ENCODE data around the gene MANBA.

MANBA gene

DNA sequence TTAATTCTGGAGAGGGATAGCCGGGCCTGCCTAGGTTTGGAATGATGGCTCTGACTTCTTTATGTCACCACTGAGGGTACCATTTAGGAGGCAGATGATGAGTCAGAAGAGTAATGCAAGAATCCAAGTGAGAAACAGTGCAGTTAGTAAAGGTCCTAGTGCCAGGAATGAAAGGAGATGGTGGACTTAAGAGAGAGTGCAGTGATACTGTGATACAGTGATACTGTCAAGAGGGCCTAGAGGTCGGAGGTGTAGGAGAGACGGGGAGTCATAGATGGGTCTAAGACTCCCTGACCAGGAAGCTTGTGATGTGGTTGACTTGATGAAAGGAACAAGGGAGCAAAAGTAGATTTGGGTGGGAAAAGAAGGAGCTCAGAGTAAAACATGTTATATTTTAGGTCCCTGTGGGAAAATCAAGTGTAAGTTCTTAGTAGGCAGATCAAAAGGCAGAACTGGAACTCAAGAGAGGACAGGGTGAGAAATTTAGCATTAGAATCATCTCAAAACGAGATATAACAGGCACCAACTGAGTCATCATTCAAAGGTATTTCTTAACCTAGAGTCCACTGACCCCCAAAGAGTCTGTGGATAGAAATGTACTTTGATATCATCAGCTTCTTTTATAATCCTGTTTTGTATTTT lies 174.6 kb downstream of the MANBA start:
- no peak for DNase-seq

GRCh38 chr4:102585329-102585728 lies 175.4 kb downstream of the MANBA start:
- DNase-seq = no peak

- DNase-seq = no peak
Observed at GRCh38 chr4:102584091-102584490, 176.7 kb downstream of the MANBA start.

Data from fibroblast of skin of abdomen (primary cell).